Stimulated activated CD4-positive, alpha-beta T cell treated with anti-CD3 and anti-CD28 coated beads, Interleukin-12 subunit alpha, Interleukin-12 subunit beta, amount 100 ng/mL, for 24 hours (primary cell): ENCODE data around the gene CFAP126.
"Not testable (repeated sequence)": the region's sequence is repeated elsewhere in the genome, so short reads cannot be mapped to it uniquely, and the experiment has no call there.

Experiments used
- DNase-seq, 2 experiments: peaks; one replicate each; pipeline ENCODE4 v3.0.0-alpha.2; 2020; ENCODE audit warnings: low read depth in 2 of 2

The CFAP126 gene

GRCh38 chr1:161367684-161368400 lies at the start of gene CFAP126:
Gene CFAP126 (minus strand): TSS chr1:161367876. CDS start chr1:161367868, 8 bp downstream.
- no peak for DNase-seq

DNA sequence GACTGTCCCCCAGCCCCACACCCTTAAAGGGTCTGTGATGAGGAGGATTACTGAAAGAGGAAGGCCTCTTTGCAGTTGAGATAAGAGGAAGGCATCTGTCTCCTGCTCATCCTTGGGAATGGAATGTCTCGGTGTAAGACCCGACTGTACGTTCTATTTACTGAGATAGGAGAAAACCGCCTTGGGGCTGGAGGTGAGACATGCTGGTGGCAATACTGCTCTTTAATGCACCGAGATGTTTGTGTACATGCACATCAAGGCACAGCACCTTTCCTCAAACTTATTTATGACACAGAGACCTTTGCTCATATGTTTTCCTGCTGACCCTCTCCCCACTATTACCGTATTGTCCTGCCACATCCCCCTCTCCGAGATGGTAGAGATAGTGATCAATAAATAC lies 45.4 kb upstream of the CFAP126 start:
- not testable (repeated sequence) for DNase-seq

GRCh38 chr1:161410636-161410970 lies 42.9 kb upstream of the CFAP126 start:
- DNase-seq = not testable (repeated sequence)

- not testable (repeated sequence) for DNase-seq
Measured at GRCh38 chr1:161409848-161410635, 42.4 kb upstream of the CFAP126 start.

DNA sequence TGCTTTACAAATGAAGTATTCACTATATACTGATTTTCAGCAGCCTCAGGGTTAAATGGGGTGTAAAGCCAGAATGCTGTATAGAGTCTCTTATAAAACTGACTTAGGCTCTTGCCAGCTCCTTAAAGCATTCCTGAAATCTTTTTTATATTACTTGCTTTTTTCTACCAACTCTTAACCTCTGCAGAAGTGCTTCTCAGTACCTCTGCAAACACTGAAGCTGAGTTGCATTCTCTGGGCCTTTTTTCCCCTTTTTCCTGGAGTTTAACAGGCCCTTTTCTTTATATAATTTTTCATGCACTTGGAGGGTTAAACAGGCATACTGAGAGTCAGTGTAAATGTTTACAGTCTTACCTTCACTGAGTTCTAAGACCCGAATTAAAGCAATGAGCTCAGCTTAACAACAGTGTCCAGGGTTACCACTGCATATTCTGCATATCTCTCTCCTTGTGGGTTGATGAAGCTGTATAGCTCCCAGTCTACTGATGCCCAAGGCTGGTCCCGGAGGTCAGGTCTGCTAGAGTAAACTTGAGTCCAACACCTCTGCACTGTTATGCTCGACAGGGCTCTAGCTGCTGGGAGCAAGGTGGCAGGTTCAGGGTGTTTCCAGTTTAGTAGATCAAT lies 40.9 kb upstream of the CFAP126 start:
- no peak for DNase-seq

GRCh38 chr1:161407451-161407985 lies 39.8 kb upstream of the CFAP126 start:
- DNase-seq = no peak

DNA sequence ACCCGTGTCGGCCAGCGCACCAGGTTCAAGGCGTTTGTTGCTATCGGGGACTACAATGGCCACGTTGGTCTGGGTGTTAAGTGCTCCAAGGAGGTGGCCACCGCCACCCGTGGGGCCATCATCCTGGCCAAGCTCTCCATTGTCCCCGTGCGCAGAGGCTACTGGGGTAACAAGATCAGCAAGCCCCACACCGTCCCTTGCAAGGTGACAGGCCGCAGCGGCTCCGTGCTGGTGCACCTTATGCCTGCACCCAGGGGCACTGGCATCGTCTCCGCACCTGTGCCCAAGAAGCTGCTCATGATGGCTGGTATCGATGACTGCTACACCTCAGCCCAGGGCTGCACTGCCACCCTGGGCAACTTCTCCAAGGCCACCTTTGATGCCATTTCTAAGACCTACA lies 38.9 kb upstream of the CFAP126 start:
- not testable (repeated sequence) for DNase-seq

DNA sequence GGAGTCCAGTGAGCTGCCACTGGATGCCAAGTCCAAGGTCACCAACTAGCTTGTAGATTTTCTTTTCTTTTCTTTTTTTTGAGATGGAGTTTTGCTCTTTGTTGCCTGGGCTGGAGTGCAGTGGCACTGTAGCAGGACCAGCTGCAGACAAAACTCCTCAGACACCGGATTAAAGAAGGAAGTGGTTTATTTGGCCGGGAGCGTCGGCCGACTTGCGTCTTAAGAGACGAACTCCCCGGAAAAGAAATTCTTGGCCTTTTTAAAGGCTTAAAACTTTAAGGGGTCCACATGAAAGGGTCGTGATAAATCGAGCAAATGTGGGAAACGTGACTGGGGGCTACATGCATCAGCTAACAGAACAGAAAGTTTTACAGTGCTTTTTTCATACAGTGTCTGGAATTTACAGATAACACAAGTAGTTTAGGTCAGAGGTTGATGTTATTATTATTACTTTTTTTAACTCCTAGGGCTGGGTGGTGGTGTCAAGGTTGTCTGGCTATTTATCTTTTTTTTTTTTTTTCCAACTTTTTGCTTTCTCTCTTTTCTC lies 36.4 kb upstream of the CFAP126 start:
- DNase-seq = no peak

DNA sequence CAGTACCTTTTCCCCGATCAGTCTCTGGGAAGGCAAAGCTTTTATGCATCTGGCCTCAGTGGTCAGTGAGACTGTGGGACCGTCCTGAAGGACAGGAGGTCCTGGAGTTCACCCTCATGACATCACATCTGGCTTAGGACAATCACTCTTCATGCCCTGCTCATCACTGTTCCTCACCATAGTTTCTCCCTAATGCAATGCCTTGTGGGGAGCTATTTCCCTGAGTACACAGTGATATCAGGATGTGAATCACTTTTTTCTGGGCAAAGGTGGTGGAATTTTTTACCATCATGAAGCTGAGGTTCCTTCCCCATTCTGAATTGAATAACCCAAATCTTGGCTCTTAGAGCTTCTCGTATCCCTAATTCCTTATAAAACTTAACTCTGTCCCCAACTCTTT lies 34.8 kb upstream of the CFAP126 start:
- no peak for DNase-seq

GRCh38 chr1:161399257-161399998 lies 31.8 kb upstream of the CFAP126 start:
- DNase-seq = peak; percentile 88 to 93

DNA sequence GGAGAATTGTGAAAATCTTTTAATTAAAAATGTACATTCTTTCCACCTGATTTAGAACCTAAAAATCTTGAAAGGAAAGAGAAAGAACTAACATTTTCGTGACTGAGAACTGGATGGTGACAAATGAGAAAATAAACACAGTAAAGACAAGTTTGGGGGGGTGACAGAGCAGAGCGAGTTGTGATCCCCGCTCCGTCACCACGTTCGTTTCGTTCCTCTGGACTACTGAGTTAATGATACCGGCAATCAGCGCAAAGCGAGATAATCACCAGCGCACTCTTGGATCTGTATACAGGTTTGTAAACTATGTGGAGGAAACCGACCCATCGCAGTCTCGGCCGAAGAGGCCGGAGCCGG lies 31.2 kb upstream of the CFAP126 start:
- DNase-seq = no peak

DNA sequence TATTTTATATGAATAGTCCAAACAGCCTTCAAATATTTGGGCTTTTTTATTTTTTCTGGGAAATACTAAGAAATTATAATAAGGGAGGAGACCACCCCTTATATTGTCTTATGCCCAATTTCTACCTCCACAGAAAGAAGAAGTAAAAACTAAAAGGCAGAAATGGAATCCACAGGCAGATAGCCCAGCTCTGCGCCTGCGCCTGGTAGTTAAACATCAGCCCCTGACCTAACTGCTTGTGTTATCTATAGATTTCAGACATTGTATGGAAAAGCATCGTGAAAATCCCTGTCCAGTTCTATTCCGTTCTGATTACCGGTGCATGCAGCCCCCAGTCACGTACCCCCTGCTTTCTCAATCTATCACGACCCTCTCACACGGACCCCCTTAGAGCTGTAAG lies 29.4 kb upstream of the CFAP126 start:
- not testable (repeated sequence) for DNase-seq

GRCh38 chr1:161393151-161393550 lies 25.5 kb upstream of the CFAP126 start:
- no peak for DNase-seq

DNA sequence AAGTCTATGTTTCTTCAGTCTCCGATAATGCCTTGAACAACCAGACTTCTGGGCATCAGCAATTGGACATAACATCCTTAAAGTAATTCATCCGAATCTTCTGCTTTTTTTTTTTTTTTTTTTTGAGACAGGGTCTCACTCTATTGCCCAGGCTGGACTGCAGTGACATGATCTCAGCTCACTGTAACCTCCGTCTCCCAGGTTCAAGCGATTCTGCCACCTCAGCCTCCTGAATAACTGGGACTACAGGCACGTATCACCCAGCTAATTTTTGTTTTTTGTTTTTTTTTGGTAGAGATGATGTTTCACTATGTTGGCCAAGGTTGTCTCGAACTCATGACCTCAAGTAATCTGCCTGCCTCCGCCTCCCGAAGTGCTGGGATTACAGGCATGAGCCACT lies 23.9 kb upstream of the CFAP126 start:
- no peak for DNase-seq

DNA sequence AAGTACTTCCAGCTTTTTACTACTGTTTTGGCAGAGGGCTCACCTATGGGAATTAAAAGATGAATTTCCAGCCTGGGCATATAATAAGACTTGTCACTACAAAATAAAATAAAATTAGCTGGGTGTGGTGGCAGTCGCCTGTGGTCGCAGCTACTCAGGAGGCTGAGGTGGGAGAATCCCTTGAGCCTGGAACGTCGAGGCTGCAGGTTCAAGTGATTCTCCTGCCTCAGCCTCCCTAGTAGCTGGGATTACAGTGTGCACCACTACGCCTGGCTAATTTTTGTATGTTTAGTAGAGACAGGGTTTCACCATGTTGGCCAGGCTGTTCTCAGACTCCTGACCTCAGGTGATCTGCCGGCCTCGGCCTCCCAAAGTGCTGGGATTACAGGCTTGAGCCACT lies 23.5 kb upstream of the CFAP126 start:
- DNase-seq = not testable (repeated sequence)

GRCh38 chr1:161390559-161390858 lies 22.8 kb upstream of the CFAP126 start:
- DNase-seq = no peak

DNA sequence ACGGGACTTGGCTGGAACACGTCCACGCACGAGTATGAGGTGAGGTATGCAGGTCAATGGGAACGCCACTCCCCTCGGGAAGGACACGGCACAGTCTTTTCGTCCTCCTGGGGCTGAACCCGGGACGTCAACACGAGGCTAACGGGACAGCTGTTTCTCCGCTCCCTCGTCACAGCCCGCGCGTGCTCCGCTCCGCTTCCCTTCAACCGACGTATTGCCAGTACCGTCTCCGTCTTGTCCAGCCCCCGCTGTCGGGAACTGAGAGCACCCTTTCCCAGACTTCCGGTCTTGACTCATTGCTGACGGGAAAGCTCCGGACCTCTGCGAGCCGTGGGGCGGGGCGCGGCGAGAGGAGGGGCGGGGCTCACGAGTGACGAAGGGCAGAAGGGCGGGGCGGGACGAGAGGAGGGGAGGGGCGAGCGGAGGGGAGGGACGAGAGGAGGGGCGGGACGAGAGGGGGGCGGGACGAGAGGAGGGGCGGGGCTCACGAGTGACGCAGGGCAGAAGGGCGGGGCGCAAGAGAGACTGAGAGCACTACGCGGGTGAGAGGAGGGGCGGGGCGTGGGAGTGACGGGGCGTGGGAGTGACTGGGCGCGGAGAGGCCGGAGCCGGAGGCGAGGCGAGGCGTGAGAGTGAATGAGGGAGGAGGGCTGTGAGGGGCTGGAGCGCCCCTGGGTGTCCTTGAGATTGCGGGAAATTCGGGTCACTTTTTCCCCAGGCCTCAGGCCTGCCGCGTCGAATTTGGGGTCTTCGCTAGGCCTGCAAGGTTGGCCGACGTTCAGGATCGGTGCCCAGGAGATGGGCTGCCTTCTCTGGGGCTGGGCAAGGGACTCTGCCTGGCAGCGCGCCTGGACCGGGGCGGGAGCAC lies 22.2 kb upstream of the CFAP126 start:
- peak; percentile 82 to 93 for DNase-seq

- DNase-seq = not testable (repeated sequence)
Measured at GRCh38 chr1:161389158-161389557, 21.5 kb upstream of the CFAP126 start.

- no peak for DNase-seq
Measured at GRCh38 chr1:161388639-161389038, 21.0 kb upstream of the CFAP126 start.

GRCh38 chr1:161382214-161383019 lies 14.7 kb upstream of the CFAP126 start:
- DNase-seq = no peak
